DND-41 (cell line): ENCODE measurements around the gene EPB41L4B.

Source experiments
- ATAC-seq: fragments of 200-7000 bp; cut with Tn5 transposase; 3 replicates; pipeline ENCODE4 v1.9.1; 2021; ENCODE audit warnings: low read depth; ENCODE audit not compliant: insufficient read depth
- DNase-seq: peaks from one replicate; pipeline ENCODE4 v3.0.0-alpha.2; 2020
- H2AFZ ChIP-seq: 2 replicates; pipeline ENCODE4 v1.6.0; 2012; ENCODE audit warnings: low read depth, low read length
- H3K27ac ChIP-seq: 2 replicates; pipeline ENCODE4 v1.5.1; 2012; ENCODE audit warnings: low read length, inconsistent platforms
- H3K27me3 ChIP-seq: fragments of 200-600 bp; sonication (generic); 2 replicates; pipeline ENCODE4 v1.6.0; 2012; ENCODE audit warnings: low read length, mild to moderate bottlenecking, inconsistent platforms; ENCODE audit not compliant: insufficient read depth, poor library complexity
- H3K36me3 ChIP-seq: 2 replicates; pipeline ENCODE4 v1.5.1; 2012; ENCODE audit warnings: low read length, inconsistent platforms; ENCODE audit not compliant: insufficient read depth
- H3K4me1 ChIP-seq: 2 replicates; pipeline ENCODE4 v1.5.1; 2012; ENCODE audit warnings: mild to moderate bottlenecking, low read length; ENCODE audit not compliant: insufficient read depth
- H3K4me2 ChIP-seq: 2 replicates; pipeline ENCODE4 v1.6.0; 2012; ENCODE audit warnings: mild to moderate bottlenecking, moderate library complexity, low read length, inconsistent platforms; ENCODE audit not compliant: insufficient read depth
- H3K4me3 ChIP-seq, 2 experiments: fragments of 200-600 bp in 1 of 2; shearing (Covaris generic) in 1 of 2; 2 replicates each; pipeline ENCODE4 v1.5.1; 2012 to 2016; ENCODE audit warnings: inconsistent platforms in 2 of 2, low read length in 2 of 2, mild to moderate bottlenecking in 2 of 2, low read depth in 1 of 2, moderate library complexity in 1 of 2
- H3K79me2 ChIP-seq: 2 replicates; pipeline ENCODE4 v1.6.0; 2012; ENCODE audit warnings: low read length, inconsistent platforms; ENCODE audit not compliant: insufficient read depth
- H3K9ac ChIP-seq: 2 replicates; pipeline ENCODE4 v1.6.0; 2012; ENCODE audit warnings: low read depth, mild to moderate bottlenecking, inconsistent platforms, low read length, moderate library complexity
- H3K9me3 ChIP-seq: 2 replicates; pipeline ENCODE4 v1.5.1; 2012; ENCODE audit warnings: low read length, moderate library complexity, mild to moderate bottlenecking, inconsistent platforms; ENCODE audit not compliant: insufficient read depth, severe bottlenecking
- H4K20me1 ChIP-seq: 2 replicates; pipeline ENCODE4 v1.6.0; 2012; ENCODE audit warnings: low read length; ENCODE audit not compliant: insufficient read depth
- CTCF ChIP-seq: IDR thresholded peaks from 2 replicates; pipeline ENCODE4 v1.5.1; 2012; ENCODE audit warnings: borderline replicate concordance, low read length, moderate library complexity, mild to moderate bottlenecking; ENCODE audit not compliant: poor library complexity, severe bottlenecking; ENCODE audit errors: extremely low read depth
- EZH2 ChIP-seq: IDR thresholded peaks from 3 replicates; pipeline ENCODE4 v1.6.1; 2012; ENCODE audit warnings: borderline replicate concordance, low read depth, mild to moderate bottlenecking, moderate library complexity, low read length, inconsistent platforms; ENCODE audit not compliant: severe bottlenecking

Gene EPB41L4B

GRCh38 chr9:109182940-109183798 lies 137.7 kb downstream of the EPB41L4B start:
- H3K27ac ChIP-seq, result no peak overlapping the region
- no peak overlapping the region for H3K9ac ChIP-seq
- H3K4me1 ChIP-seq, result no peaks in the 10 kb centered on the region
- no peak overlapping the region for H3K4me2 ChIP-seq
- ATAC-seq (no peak), DNase-seq (peak; percentile 21)
- no peaks in the 10 kb centered on the region for H4K20me1 ChIP-seq
- H3K4me3 ChIP-seq, result no peak overlapping the region
- no peaks in the 10 kb centered on the region for H3K9me3 ChIP-seq
- no peaks in the 10 kb centered on the region for H3K79me2 ChIP-seq
- peaks cover 5% of the 10 kb centered on the region for H3K27me3 ChIP-seq
- peak; percentile 51 for TF ChIP-seq CTCF
- TF ChIP-seq EZH2, result no peak
- H2AFZ ChIP-seq, result no peak overlapping the region
- no peaks in the 10 kb centered on the region for H3K36me3 ChIP-seq

DNA sequence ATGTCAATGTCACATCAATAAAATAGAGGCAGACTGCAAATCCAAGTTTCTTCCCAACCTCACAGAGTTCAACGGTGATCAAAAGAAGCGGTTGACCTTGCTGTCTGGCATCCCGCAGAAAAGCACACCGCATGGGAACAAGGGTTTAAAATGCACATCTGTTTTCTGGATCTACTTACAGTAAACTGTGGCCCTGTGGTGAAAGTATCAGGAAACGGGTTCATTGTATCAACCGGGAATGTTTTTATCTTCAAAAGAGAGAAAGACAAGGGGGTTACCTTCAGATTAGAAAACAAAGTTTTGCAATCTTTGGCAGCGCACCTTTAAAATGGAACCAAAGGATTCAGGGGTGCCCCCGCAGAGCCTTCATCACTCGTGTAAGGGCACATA lies 138.3 kb downstream of the EPB41L4B start:
- no peak for ATAC-seq
- H3K4me1 ChIP-seq, result no peaks in the 10 kb centered on the region
- H2AFZ ChIP-seq, result no peak overlapping the region
- H3K9me3 ChIP-seq, result no peaks in the 10 kb centered on the region
- H3K9ac ChIP-seq, result no peak overlapping the region
- no peaks in the 10 kb centered on the region for H3K36me3 ChIP-seq
- H3K27ac ChIP-seq, result no peak overlapping the region
- DNase-seq, result no peak
- H4K20me1 ChIP-seq, result no peaks in the 10 kb centered on the region
- no peak for TF ChIP-seq CTCF
- TF ChIP-seq EZH2, result no peak
- no peak overlapping the region for H3K4me3 ChIP-seq
- peaks cover 5% of the 10 kb centered on the region for H3K27me3 ChIP-seq
- H3K79me2 ChIP-seq, result no peaks in the 10 kb centered on the region
- no peak overlapping the region for H3K4me2 ChIP-seq

DNA sequence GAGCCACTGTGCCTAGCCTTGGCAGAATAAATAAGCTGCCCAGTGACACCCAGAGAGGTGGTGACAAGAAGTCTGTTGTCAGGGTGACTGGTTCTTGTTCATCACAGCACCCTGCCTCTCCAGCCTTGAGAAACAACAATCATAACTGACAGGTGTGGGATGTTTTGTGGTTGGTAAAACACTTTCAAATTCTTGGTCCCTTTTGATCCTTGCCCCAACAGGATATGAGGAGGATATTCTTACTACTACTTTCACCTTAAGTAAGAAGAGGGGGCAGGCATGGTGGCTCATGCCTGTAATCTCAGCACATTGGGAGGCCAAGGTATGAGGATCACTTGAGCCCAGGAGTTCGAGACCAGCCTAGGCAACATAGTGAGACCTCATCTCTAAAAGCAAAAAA lies 139.6 kb downstream of the EPB41L4B start:
- ATAC-seq, result peak; percentile 96
- Histone ChIP-seq H3K4me2 (no peak overlapping the region), H3K4me3 (no peak overlapping the region), H2AFZ (no peak overlapping the region), H3K27me3 (peaks cover 5% of the 10 kb centered on the region), H3K79me2 (no peaks in the 10 kb centered on the region), H3K36me3 (no peaks in the 10 kb centered on the region), H3K9ac (no peak overlapping the region), H3K4me1 (no peaks in the 10 kb centered on the region), H4K20me1 (no peaks in the 10 kb centered on the region), H3K27ac (no peak overlapping the region), H3K9me3 (no peaks in the 10 kb centered on the region)
- TF ChIP-seq EZH2 (no peak), CTCF (no peak)
- peak; percentile 50 for DNase-seq
